B cell (primary cell): Measurements from ENCODE around the gene ALKBH2. TPM values are rescaled to one million over a fixed set of nuclear protein-coding genes. Genes with fewer than 3 reads are reported as not detected.

Source experiments
- ATAC-seq: fragments of 200-7000 bp; cut with Tn5 transposase; one replicate; pipeline ENCODE4 v1.10.0; 2021; ENCODE audit warnings: low read depth, mild to moderate bottlenecking, moderate number of reproducible peaks, moderate library complexity
- CTCF ChIA-PET: fragments of 350-600 bp; sonication (Branson Sonifier 250); formaldehyde crosslinking; loops from one replicate; lab custom pipeline; 2021; ENCODE audit warnings: antibody characterized with exemption, inconsistent platforms; lab: Charles Lee
- POLR2A ChIA-PET: fragments of 350-600 bp; sonication (Branson Sonifier 250); formaldehyde crosslinking; loops from one replicate; lab custom pipeline; 2021; ENCODE audit warnings: antibody characterized with exemption; lab: Charles Lee
- DNase-seq: peaks from one replicate; pipeline ENCODE4 v3.0.0; 2013
- H2AFZ ChIP-seq: 2 replicates; pipeline ENCODE4 v1.6.1; 2012; ENCODE audit warnings: mild to moderate bottlenecking, low read depth, low read length; ENCODE audit not compliant: insufficient read depth, poor library complexity, severe bottlenecking
- H3K27ac ChIP-seq, 2 donors: 1 replicate in 1 of 2; 2 replicates in 1 of 2; pipeline ENCODE4 v1.5.1; 2012 to 2013; ENCODE audit warnings: low read length in 2 of 2, mild to moderate bottlenecking in 2 of 2, moderate library complexity in 1 of 2
- H3K27me3 ChIP-seq, 4 experiments: fragments of 200-600 bp in 1 of 4; sonication (generic) in 1 of 4; replicated peaks in 1 of 4; 1 replicate in 2 of 4; 2 replicates in 2 of 4; pipeline versions ENCODE4 v1.6.1 to v1.7.0; 2013 to 2016; ENCODE audit warnings: low read length in 3 of 4, mild to moderate bottlenecking in 2 of 4, mixed read lengths in 1 of 4, moderate library complexity in 1 of 4; ENCODE audit not compliant: insufficient read depth in 4 of 4, control insufficient read depth in 3 of 4; ENCODE audit errors: control extremely low read depth in 1 of 4
- H3K36me3 ChIP-seq, 2 experiments: replicated peaks in 1 of 2; 1 replicate in 1 of 2; 2 replicates in 1 of 2; pipeline versions ENCODE4 v1.6.1 to v1.7.1; 2013; ENCODE audit warnings: low read length in 1 of 2; ENCODE audit not compliant: insufficient read depth in 2 of 2, control insufficient read depth in 1 of 2; ENCODE audit errors: control extremely low read depth in 1 of 2, extremely low read depth in 1 of 2
- H3K4me1 ChIP-seq, 2 donors: fragments of 200-600 bp in 1 of 2; sonication (generic) in 1 of 2; 1 replicate in 1 of 2; 2 replicates in 1 of 2; pipeline versions ENCODE4 v1.5.1 to v1.6.1; 2013 to 2017; ENCODE audit warnings: low read length in 2 of 2; ENCODE audit not compliant: control insufficient read depth in 2 of 2, insufficient read depth in 2 of 2
- H3K4me2 ChIP-seq: replicated peaks from 2 replicates; pipeline ENCODE3; 2012; ENCODE audit warnings: mild to moderate bottlenecking, low read depth, low read length; ENCODE audit not compliant: poor library complexity, severe bottlenecking
- H3K4me3 ChIP-seq, 5 experiments: fragments of 200-600 bp in 1 of 5; sonication (generic) in 1 of 5; 1 replicate in 3 of 5; 2 replicates in 2 of 5; pipeline versions ENCODE4 v1.5.1 to v1.7.0; 2011 to 2016; ENCODE audit warnings: low read length in 4 of 5, mild to moderate bottlenecking in 4 of 5, low read depth in 2 of 5, control low read depth in 1 of 5, moderate library complexity in 1 of 5; ENCODE audit not compliant: insufficient read depth in 1 of 5; ENCODE audit errors: control extremely low read depth in 1 of 5, extremely low read depth in 1 of 5
- H3K79me2 ChIP-seq: fragments of 200-600 bp; sonication (generic); one replicate; pipeline ENCODE4 v1.6.0; 2016; ENCODE audit warnings: low read length; ENCODE audit not compliant: control insufficient read depth, insufficient read depth
- H3K9ac ChIP-seq: fragments of 200-600 bp; sonication (generic); 2 replicates; pipeline ENCODE4 v1.6.1; 2017; ENCODE audit warnings: mild to moderate bottlenecking, low read length, moderate library complexity
- H3K9me3 ChIP-seq, 3 donors: one replicate each; pipeline versions ENCODE4 v1.6.1 to v1.7.1; 2013; ENCODE audit warnings: low read length in 2 of 3; ENCODE audit not compliant: control insufficient read depth in 2 of 3, insufficient read depth in 1 of 3; ENCODE audit errors: control extremely low read depth in 1 of 3
- H4K20me1 ChIP-seq: 2 replicates; pipeline ENCODE4 v1.6.0; 2012; ENCODE audit warnings: mild to moderate bottlenecking, low read length; ENCODE audit not compliant: insufficient read depth, control insufficient read depth, poor library complexity, severe bottlenecking
- H3K27ac Mint-ChIP-seq: one replicate; pipeline ENCODE4 v1.8.0; 2021; ENCODE audit warnings: mixed read lengths
- H3K27me3 Mint-ChIP-seq: one replicate; pipeline ENCODE4 v1.8.0; 2021; ENCODE audit warnings: mixed read lengths
- H3K4me1 Mint-ChIP-seq: one replicate; pipeline ENCODE4 v1.8.0; 2021; ENCODE audit warnings: mixed read lengths
- H3K4me3 Mint-ChIP-seq: one replicate; pipeline ENCODE4 v1.8.0; 2021; ENCODE audit warnings: mixed read lengths
- H3K9me3 Mint-ChIP-seq: one replicate; pipeline ENCODE4 v1.8.0; 2022; ENCODE audit warnings: mixed read lengths; ENCODE audit not compliant: insufficient read depth
- CTCF ChIP-seq: fragments of 200-600 bp; IDR thresholded peaks from one replicate; pipeline ENCODE4 v1.8.0; 2022; ENCODE audit warnings: antibody characterized with exemption, mild to moderate bottlenecking
- EZH2 ChIP-seq: IDR thresholded peaks from 2 replicates; pipeline ENCODE4 v1.6.1; 2012; ENCODE audit warnings: borderline replicate concordance, low read depth, mild to moderate bottlenecking, moderate library complexity, low read length; ENCODE audit not compliant: insufficient read depth, poor library complexity, severe bottlenecking
- WGBS: methylation state at CpG from one replicate; pipeline ENCODE4 v1.1.5; 2013; ENCODE audit warnings: missing lambda C conversion rate; ENCODE audit not compliant: insufficient coverage; 5-methylcytosine and 5-hydroxymethylcytosine counted together
- intact Hi-C: fragments of 100-400 bp; cut with micrococcal nuclease; formaldehyde crosslinking; loops from one replicate; pipeline ENCODE4 v1.10.0; 2022
- polyA plus RNA-seq: library from polyadenylated mRNA; depleted of rRNA; stranded (reverse); fragments of >200 nt; gene quantifications from 2 replicates; pipeline ENCODE4 v1.2.3, GENCODE V29; 2012
- total RNA-seq, 2 donors: library from RNA; stranded (reverse); fragments of 120-200 nt in 1 of 2; gene quantifications; 1 replicate in 1 of 2; 2 replicates in 1 of 2; pipeline versions ENCODE4 v1.2.3 to v1.2.4, GENCODE V29; 2013 to 2022

Gene ALKBH2
- total and polyA plus RNA-seq, 2 donors (not counting 1 experiment from before 2014, with no cell fraction given), result 14.6 TPM

- peak within 1 kb of the TSS; percentile 53 to 89 (median 81) for H3K4me3 ChIP-seq
- peak within 1 kb of the TSS in 1 of 2 donors; percentile 53 for H3K27ac ChIP-seq
- H2AFZ ChIP-seq, result peak within 1 kb of the TSS; percentile 93
- Mint-ChIP-seq H3K4me3 (peak within 1 kb of the TSS; percentile 92), H3K4me1 (peaks cover 33% of the 10 kb centered on the region), H3K27me3 (no peaks in the 10 kb centered on the region), H3K9me3 (no peaks in the 10 kb centered on the region), H3K27ac (peak within 1 kb of the TSS; percentile 69)
- peaks cover 19% of the 10 kb centered on the region for H3K79me2 ChIP-seq
- ChIA-PET POLR2A (interaction anchor here (0.5 kb wide), 1 partner anchor 476 kb away, joined by 3 read pairs; no protein-coding TSS in a partner anchor), CTCF (interaction anchor here (0.5 to 3.4 kb wide), 2 partner anchors 15 to 1185 kb away, joined by 3 to 19 read pairs; no protein-coding TSS in a partner anchor)
- WGBS, result under 1% methylated on average over 64 of the region's 71 CpGs
- peak; percentile 96 for DNase-seq
- no peaks in the 10 kb centered on the region for H4K20me1 ChIP-seq
- peak; percentile 91 for ATAC-seq
- no peaks in the 10 kb centered on the region for H3K36me3 ChIP-seq
- no peaks in the 10 kb centered on the region for H3K9me3 ChIP-seq
- H3K9ac ChIP-seq, result peak within 1 kb of the TSS; percentile 77
- H3K4me1 ChIP-seq, result peaks cover 24 to 30% of the 10 kb centered on the region in 2 donors
- no peaks in the 10 kb centered on the region for H3K27me3 ChIP-seq
- H3K4me2 ChIP-seq, result peak within 1 kb of the TSS; percentile 90
- intact Hi-C loops, result loop anchor here (1.0 to 10.0 kb wide), 6 partner anchors 15 to 617 kb away; partner anchors contain the start of genes FAM222A, FICD, SELPLG and USP30
- TF ChIP-seq EZH2 (no peak), CTCF (no peak)
These were observed 4.3 kb upstream of the ALKBH2 start, which contains the start of gene UNG for GRCh38 chr12:109097435-109098182. Gene UNG, plus strand, starts transcription at chr12:109097597. Its CDS starts 83 bp downstream, at chr12:109097680.

- CTCF ChIA-PET, result interaction anchor here (0.5 kb wide), 1 partner anchor 1185 kb away, joined by 3 read pairs; no protein-coding TSS in a partner anchor
- peaks cover 38% of the 10 kb centered on the region for H3K4me1 Mint-ChIP-seq
These were observed 3.8 kb upstream of the ALKBH2 start for GRCh38 chr12:109097140-109097434.

More at GRCh38 chr12:109097140-109097434, 3.8 kb upstream of the ALKBH2 start:
- DNase-seq, result peak; percentile 31
- TF ChIP-seq CTCF (no peak), EZH2 (no peak)
- Histone ChIP-seq H3K36me3 (no peaks in the 10 kb centered on the region), H3K4me3 (peak overlapping the region in 1 of 5 experiments; percentile 80), H3K9ac (no peak overlapping the region), H2AFZ (peak overlapping the region; percentile 93), H3K4me2 (peak overlapping the region; percentile 90), H3K9me3 (no peaks in the 10 kb centered on the region), H3K79me2 (peaks cover 25% of the 10 kb centered on the region), H3K4me1 (peaks cover 29 to 35% of the 10 kb centered on the region in 2 donors), H3K27ac (no peak overlapping the region), H3K27me3 (no peaks in the 10 kb centered on the region), H4K20me1 (no peaks in the 10 kb centered on the region)
- Mint-ChIP-seq H3K27ac (no peak overlapping the region), H3K4me3 (peak overlapping the region; percentile 92), H3K27me3 (no peaks in the 10 kb centered on the region), H3K9me3 (no peaks in the 10 kb centered on the region)
- no peak for ATAC-seq
- intact Hi-C loops, result loop anchor here (10.0 kb wide), 2 partner anchors 462 to 618 kb away; partner anchors contain the start of genes FAM222A and SELPLG
- POLR2A ChIA-PET, result interaction anchor here (0.5 kb wide), 1 partner anchor 476 kb away, joined by 3 read pairs; no protein-coding TSS in a partner anchor
- WGBS, result 42% methylated on average over 11 of the region's 11 CpGs
